Body of pancreas (tissue), 4 donors: ENCODE measurements around the gene CTSG.

Experiments used
- CTCF ChIP-seq, 7 experiments: fragments of 450-650 bp in 4 of 7; fragments of 200-600 bp in 3 of 7; sonication (generic) in 3 of 7; IDR thresholded peaks; one replicate each; pipeline ENCODE4 v1.5.1; 2016 to 2019; ENCODE audit warnings: antibody characterized with exemption in 7 of 7
- POLR2A ChIP-seq, 3 donors: fragments of 450-650 bp; IDR thresholded peaks; one replicate each; pipeline ENCODE4 v1.6.1; 2016; ENCODE audit warnings: antibody characterized with exemption in 3 of 3, mild to moderate bottlenecking in 2 of 3

GRCh38 chr14:24606297-24606696 is 30.2 kb upstream of the CTSG start:
- no peak for TF ChIP-seq POLR2A (IDR thresholded peaks at IDR 0.05)
- TF ChIP-seq CTCF (IDR thresholded peaks at IDR 0.05): no peak
